ENCODE measurements around the gene MRPS2.

The MRPS2 gene

DNA sequence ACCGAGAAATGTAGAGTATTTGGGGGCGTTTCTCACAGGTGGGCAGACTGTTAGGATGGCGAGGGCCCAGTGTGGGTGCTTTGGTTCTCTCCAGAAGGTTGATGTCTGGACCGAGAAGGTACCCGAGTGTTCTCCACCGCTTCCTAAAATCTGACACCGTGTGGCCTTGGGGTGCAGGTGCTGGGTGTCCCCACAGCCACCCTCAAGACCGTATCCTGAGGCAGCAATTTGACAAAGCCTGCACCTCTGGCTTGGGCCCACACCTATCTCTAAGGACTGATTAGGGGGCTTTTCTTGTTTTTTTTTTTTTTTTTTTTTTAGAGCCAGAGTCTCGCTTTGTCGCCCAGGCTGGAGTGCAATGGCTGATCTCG, 19.6 kb upstream of the MRPS2 start:
- DNase-seq = no peak

DNA sequence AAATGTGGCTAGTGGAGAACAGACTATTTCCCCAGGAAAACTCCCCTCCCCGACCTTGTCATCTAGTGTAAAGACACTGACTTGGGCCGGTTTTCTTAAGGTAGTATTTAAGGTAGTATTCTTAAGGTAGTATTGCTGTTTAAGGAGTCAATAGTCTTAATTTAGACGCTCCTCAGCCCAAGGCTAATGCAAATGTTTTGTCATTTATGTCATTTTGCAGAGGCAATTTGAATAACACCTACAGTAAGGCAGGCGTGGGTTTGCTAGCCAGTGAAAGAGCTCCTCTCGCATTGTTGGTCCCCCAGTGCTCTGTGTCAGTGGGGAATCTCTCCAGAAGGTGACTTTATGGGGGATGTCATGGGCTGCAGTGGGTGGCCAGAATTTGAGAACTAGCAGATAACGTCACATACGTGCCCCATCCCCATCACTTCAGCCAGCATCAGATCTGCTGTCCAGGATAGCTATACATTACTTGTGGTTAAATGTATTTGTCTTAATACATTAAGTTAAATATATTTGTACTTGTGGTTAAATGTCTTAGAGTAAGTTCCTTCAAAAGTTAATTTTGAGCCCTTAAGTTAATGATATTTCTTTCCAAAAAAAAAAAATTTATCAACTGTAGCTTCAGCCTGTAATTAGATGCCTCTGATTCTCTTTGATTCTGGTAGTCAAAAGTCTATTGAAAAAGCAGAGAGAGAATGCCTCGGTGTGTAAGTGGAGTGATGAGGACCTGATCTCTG, 18.3 kb upstream of the MRPS2 start:
- no peak for DNase-seq

DNA sequence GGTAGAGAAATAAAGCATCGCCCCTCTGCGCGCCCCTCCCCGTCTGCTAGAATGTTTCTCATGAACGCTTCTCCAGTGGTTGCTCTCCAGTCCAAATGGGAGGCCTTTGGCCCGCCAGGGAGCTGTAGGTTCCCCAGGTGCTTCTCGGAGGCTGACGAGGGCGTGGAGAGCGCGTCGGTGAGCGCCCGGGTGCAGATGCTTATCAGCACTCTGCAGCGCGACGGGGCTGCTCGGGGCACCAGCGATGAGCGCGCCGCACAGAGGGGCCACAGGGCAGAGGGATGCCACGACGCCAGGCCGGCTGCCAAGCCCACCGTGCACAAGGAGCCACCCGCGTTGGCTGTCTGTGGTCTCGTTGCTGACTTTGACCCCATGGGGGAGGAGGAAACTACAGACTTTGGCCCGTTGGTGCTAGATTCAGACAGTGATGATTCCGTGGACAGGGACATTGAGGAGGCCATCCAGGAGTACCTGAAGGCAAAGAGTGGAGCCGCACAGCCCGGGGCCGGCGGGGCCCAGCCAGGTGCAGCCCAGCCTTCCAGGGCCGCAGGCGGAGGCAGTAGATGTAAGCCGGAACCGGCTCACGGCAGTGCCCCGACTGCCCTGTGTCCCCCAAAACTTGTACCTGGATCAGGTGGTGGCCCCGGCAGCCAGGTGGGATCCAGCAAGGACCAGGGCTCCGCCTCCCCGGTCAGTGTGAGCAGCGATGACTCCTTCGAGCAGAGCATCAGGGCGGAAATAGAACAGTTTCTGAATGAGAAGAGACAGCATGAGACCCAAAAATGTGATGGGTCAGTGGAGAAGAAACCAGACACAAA, 15.8 kb upstream of the MRPS2 start:
- DNase-seq = no peak

DNA sequence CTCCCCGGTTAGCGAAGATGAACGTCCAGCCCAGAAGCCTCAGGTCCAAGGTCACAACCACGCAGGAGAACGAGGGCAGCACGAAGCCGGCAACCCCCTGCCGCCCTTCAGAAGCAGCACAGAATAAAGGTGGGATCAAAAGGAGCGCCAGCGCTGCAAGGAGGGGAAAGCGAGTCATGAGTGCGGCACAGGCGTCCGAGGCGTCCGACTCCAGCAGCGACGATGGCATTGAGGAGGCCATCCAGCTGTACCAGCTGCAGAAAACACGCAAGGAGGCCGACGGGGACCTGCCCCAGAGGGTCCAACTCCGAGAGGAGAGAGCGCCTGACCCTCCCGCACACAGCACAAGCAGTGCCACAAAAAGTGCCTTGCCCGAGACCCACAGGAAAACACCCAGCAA, 15.1 kb upstream of the MRPS2 start:
- DNase-seq = no peak

DNA sequence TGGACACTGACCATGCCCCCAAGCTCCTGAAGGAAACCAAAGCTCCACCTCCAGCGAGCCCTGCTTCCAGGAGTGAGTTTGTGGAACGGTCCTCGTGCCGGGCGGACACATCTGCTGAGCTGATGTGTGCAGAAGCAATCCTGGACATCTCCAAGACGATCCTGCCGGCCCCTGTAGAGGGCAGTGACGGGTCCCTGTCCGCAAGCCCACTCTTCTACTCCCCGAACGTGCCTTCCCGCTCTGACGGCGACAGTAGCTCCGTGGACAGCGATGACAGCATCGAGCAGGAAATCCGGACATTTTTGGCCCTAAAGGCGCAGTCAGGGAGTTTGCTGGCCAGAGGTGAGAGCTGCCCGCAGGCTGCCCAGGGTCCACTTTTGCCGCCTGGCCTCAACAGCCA, 14.7 kb upstream of the MRPS2 start:
- no peak for DNase-seq

DNA sequence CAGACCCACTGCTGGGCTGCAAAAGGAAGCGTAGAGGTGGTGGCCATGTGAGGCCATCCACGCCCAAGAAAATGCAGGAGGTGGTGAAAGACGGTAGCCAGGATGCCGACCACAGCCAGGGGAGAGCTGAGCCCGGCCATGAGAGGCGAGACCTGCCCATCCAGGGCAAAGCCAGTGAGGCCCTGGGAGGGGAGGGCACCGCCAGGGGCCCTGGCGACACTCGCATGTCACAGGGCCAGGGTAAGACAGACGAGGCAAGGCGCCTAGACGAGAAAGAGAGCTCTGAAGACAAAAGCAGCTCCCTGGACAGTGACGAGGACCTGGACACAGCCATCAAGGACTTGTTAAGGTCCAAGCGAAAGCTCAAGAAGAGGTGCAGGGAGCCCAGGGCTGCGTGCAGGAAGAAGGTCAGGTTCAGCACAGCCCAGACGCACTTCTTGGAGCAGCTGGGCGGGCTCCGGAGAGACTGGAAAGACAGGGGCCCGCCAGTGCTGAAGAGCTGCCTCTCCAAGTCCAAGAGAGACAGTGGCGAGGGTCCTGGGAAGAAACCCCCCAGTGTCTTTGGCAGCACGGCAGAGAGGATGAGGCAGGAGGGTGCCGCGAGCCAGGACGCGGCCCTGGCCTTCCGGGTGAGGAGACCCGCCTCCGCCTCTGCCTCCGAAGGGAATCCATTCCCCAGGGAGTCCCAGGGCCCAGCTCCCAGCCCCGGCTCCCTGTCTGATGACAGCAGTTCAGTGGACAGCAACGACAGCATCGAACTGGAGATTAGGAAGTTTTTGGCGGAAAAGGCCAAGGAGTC, 14.0 kb upstream of the MRPS2 start:
- DNase-seq = no peak

DNA sequence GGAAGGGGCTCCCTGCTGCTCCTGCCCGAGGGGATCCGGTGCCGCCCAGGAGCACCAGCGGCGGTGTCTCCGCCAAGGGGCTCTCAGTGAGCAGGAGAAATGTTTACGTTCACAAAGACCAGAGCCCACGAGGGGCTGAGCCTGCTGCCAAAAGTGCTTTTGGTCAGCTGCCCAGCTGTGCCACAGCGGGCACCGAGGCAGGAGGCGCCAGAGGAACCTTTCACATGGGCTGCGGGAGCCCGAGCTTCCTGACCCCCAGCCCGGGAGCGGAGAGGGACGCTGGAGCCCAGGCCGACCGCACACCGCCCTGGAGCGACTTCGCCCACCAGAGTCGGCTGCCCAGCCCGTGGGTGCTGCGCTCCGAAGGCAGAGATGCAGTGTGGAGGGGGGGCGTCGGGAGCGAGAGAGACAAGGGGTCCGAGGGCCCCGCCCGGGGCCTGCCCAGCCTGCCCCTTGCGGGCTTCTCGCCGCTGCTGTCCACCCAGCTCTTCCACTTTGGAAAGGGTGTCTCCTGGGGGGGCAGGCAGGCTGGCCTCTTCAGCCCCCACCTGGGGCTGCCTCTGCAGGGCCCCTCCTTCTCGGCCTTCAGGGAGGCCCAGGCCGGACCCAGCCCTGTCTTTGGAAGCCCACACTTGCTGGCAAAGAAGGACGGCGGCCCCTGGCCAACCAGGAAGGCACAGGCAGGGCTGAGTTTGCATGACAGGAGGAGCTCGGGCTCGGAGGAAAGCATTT, 13.0 kb upstream of the MRPS2 start:
- no peak for DNase-seq

DNA sequence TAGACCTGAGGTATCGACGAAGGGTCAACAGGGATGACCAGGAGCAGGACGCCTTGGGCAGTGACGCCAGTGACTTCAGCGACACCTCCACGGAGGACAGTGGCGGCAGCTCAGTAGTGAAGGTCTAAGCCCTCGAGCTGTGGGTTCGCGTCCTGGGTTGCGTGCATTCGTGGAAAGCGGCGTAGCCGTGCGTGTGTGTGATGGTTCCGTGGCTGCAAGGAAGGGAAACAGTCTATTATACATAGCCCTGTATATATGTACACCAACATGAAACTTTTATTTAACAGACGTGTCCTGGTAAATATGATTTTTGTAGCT, 12.5 kb upstream of the MRPS2 start:
- no peak for DNase-seq

DNA sequence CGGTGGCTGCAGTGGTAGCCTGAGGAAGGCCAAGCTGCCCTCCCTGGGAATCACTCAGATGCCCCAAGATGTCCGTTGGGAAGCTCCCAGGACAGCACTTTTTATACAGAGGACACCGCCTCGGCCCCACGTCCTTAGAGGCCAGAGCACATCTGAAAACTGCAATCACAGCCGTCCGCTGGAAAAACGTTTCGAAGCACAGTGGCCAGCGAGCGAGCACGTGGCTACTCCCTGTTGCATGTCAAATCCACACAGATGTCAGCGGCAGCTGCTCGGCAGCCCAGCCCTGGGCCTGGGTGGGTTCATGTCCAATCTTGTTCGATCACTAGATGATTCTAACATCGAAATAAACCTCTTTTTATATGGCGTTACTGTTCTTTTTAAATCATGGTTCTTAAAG, 12.0 kb upstream of the MRPS2 start:
- no peak for DNase-seq

DNA sequence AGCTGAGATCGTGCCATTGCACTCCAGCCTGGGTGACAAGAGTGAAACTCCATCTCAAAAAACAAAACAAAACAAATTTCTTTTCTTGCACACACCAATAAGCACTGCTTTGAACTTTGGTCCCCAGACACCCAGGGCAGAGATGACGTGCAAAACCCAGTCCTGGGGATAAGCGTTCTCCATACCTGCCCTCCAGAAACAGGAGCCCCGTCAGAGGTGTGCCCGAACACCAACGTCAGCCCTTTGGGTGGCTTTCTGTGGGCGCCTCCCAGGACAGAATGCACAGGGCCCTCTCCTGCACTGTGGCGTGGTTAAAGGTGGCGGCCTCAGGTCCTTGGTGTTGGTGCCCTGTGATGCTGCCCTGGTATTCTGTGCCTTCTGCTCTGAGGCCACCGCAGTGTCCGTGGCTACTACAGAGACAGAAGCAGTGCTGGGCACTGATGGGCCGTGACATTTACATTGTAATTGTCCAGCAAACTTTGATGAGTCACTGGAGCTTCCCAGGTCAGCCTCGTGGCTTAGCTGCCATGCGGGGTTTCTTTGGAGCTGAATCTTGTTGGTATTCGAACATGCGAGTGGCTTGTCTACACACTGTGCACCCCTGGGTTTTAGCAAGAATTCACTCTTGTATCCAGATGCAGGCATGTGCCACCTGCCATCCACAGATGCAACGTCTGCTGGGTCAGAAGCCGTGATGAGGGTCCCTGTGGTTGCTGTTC, 11.1 kb upstream of the MRPS2 start:
- DNase-seq = no peak

DNA sequence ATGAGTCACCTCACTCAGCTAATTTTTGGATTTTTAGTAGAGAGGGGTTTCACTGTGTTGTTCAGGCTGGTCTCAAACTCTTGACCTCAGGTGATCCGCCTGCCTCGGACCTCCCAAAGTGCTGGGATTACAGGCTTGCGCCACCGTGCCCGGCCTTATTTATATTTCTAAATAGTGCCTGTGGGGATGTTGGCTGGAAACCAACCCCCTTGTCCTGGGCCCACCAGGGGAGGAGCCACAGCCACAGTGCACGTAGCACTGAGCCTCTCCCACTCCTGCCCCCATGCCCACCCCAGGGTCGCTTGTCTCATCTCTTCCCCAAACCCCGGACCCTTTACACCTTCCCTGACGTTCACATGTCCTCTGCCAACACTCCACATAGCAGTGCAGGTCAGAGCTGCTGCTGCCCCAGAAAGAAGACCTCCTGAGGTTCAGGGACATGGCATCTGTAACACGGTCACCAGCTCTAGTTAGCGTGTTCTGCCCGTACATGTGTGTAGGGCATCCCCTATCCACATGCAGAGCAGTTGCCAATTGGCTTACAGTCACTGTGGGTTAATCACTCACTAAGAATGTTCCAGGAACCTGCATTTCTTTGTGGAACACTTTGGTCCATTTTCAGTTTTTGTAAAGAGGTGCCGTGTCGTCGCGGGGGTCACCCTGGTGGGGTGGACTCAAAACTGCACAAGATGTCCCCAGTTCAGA, 10.2 kb upstream of the MRPS2 start:
- DNase-seq = no peak

DNA sequence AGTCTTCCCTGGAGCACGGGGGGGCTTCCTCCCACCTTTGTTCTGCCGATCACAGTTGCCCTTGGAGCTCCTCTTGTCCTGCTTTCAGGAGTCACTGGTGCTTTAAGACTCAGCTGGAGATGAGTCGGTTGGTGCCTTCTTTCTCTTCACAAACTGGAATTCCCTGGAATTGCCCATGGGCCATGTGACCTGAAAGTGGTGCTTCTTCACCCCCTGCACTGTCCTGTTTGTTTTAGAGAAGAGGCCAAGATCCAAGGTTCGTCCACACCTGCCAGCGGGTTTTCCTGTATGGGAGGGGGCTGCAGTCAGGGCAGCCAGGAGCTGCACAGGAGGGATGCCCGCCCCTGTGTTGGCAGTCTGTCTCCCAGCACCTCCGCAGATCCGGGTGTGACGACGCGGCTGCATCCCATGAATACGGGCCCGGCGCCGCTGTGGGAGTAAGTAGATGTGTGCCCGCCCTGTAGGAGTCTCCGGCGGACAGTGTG, 9.5 kb upstream of the MRPS2 start:
- DNase-seq = no peak

DNA sequence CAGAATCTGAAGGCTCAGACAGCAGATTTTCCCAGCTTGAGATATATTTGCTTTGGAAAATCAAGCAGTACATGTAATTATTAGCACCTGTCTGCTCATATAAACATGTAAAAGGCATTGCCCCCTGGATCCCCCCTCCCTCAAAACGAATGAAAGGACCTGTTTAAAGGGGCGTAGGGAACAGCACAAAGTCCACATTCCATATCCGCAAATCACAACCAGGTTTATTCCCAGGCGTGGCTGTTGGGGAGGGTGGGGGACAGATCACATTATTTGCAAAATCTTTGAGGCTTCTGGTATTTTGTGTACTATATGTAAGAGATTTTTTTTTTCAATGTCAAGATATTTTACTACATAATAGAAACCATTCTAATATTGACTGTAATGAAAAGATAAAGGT, 8.7 kb upstream of the MRPS2 start:
- DNase-seq = no peak

DNA sequence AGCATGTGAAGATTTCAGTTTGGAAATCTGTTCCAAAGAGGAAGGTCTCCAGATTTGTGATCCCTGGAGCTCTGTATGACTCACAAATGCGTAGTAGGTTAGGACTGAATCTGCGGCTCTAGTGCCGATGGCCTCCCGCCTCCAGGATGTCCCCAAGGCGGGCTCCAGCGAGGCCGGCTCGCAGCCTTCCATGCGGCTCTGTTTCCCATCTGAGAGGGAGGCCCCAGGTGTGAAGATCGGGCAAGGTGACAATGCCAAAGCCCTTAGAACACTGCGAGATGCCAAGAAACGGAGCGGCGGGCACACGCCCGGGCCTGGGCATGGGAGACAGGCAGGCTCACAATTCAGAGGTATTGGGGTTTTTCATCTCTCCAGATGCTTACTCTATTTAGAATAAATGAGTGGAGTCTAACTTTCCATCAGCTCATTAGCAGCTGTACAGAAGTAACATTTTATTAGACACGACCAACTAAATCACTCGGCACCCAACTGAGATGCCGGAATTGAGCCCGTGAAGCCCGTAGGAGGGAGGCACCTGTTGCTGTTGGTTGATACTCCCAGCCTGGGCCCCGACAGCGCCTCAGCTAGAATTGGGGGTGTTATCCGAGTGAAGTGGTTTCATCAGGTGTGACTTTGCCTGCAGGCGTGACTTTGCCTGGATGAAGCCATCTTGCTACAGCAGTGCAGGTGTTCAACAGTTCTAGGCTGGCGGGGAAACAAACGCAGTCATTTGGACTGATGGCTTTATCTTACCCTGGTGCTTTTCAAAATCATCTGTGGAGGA, 7.4 kb upstream of the MRPS2 start:
- DNase-seq = no peak

DNA sequence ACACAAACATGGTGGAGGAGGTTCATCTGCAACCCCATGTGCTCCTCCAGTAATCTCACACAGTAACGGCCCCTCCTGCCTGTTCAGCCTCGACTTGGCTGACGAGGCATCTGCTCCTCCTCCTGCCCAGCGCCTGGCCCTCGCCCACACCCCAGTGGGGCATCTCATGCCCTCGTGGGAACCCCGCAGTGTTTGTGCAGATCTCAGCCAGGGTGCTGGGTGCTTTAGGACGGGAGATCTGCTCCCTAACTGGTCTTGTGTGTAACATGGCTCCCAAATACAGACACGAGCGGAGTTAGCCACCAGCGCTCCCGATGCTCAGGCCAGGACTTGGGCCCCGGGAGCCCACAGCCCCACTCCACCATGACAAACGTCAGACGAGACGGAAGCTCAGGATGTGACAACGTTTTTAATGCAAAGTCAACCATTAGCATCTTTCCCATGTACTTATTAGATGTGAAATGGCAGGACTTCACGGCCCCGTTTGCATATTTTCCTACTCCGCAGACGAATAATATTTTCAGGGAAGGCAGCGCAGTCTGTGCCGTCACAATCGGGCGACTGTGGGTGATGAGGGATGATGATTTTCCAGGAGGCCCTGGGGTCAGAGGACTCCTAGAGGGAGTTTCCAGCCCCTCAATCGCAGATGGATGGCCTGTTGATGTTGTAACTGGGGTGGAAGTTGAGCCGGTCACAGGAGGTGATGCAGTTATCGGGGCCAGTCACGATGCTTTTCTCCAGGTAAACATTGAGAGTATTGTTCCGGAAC, 5.5 kb upstream of the MRPS2 start:
- DNase-seq = no peak

DNA sequence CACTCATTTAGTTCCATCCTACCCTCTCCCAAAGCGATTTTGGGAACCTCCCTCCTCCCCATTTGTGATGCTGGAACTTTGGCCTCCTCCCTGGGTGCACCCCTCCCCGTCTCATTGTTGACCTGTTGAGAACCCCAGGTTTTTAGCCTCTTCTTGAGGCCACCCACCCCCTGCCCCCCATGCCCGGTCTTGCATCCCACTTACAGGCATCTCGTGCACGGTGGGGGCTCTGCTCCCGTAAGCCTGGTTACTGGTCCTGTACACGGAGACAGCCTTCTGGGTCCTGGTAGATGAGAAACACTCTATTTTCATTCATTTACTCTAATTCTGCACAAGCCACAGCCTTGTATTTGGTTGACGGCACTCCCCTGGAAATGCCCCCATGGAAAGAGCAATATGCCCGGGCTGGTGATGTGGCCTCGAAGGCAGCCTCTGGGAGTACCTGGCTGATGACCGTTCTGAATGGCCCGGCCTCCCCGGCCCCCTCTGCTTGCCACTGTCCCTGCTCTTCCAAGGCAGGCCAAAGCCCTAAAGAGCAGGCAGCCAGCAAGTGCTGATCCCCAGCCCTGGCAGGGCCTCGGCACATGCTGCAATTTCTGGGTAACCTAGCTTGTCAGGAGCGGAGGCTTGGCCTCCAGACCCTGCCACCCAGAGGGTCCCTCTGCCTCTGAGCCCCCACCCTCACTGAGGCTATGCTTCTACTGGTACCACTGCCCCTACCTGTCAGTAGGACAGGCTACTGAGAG, 1.9 kb upstream of the MRPS2 start:
- no peak for DNase-seq

DNA sequence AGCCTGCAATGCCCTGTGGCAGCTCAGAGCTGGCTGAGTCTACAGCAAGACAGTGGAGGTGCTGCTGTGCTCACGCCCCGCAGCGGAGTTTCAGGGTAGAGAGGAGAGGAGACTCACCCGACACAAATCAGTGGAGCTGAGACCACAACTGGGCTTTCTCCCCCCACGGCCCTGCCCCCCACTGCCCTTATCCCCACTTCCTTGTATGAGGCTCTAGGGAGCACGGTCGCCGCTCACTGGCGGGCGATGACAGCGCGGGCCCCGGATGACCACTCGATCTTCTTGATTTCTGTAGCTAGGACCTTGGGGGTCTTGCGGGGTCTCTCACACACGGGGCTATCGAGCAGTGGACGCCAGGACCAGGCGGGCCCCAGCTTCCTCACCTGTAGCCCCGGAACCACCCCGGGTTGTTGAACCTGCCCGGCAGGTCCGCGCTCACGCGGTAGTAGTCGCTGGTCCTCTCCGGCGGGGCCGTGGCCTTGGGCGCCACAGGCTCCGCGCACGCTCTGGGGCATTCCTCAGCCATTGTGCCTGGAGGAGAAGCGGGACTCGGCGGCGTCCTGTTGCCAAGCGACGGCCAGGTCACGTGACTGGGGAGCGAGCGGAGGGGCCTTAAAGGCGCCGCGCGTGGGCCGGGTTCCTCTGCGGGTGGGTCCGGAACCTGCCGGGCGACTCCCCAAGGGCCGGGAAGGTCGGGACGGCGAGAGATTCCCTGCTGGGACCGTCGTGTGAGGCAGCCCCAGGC, 984 bp upstream of the MRPS2 start:
- DNase-seq = peak; percentile 82

DNA sequence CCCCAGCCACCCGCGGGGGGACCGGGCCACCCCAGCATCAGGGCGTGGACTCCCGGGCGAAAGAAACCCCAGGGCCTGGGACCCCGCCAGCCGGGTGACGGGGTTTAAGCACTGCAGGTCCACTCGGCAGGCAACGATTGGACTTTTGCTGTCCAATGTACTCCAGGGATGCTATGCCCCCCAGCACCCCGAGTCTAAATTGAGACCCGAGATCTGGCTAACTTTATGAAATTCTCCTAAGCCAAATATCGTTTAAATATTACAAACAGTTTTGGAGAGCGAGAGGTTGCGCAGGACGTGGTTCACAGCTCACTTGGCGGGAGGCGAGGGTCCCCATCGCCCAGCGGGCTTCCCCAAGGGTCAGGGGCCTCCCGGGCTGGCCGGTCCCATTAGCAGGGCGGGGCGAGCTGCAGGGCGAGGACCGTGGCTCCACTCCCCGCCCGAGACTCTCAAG, 384 bp upstream of the MRPS2 start:
- DNase-seq = no peak
